HepG2 (cell line): ENCODE results near the gene TPST2. TPM values are rescaled to one million over a fixed set of nuclear protein-coding genes. Genes with fewer than 3 reads are reported as not detected.

Experiments used
- ATAC-seq: fragments of 200-7000 bp; cut with Tn5 transposase; 3 replicates; pipeline ENCODE4 v1.9.1; 2020; ENCODE audit warnings: mild to moderate bottlenecking, moderate library complexity
- BruUV-seq: library from RNA; stranded (reverse); fragments of 400-500 nt; replicated peaks from 2 replicates; lab custom pipeline; 2021; lab: Mats Ljungman, UMichigan
- CTCF ChIA-PET: fragments of 300-600 bp; formaldehyde crosslinking; extraction: SDS; loops from one replicate; lab custom pipeline; 2021; ENCODE audit warnings: low total read pairs, inconsistent platforms, low intra/inter-chr PET ratio; lab: Yijun Ruan, JAX
- POLR2A ChIA-PET: fragments of 350-600 bp; sonication (Branson Sonifier 250); formaldehyde crosslinking; loops from one replicate; lab custom pipeline; 2020; ENCODE audit warnings: antibody characterized with exemption, inconsistent platforms; lab: Yijun Ruan, JAX
- DNase-seq: peaks from one replicate; pipeline ENCODE4 v3.0.0-alpha.2; 2015; ENCODE audit warnings: low spot score
- FAIRE-seq: peaks from 3 replicates; lab custom pipeline; 2011; peaks lifted over from hg19 to GRCh38; lab: Jason Lieb, UNC
- H2AFZ ChIP-seq: one replicate; pipeline ENCODE4 v1.6.1; 2011; ENCODE audit warnings: low read length, inconsistent platforms
- H3K27ac ChIP-seq: fragments of 300-600 bp; 3 replicates; pipeline ENCODE4 v1.8.0; 2011; ENCODE audit warnings: mixed run types, mild to moderate bottlenecking, mixed read lengths, low read length, inconsistent platforms; ENCODE audit not compliant: insufficient read depth; ENCODE audit errors: extremely low read length
- H3K27me3 ChIP-seq, 2 experiments: fragments of 200-600 bp in 1 of 2; 2 replicates in 1 of 2; 3 replicates in 1 of 2; pipeline versions ENCODE4 v1.6.0 to v1.8.0; 2011; ENCODE audit warnings: low read length in 2 of 2, mild to moderate bottlenecking in 2 of 2, moderate library complexity in 2 of 2, inconsistent platforms in 1 of 2; ENCODE audit not compliant: insufficient read depth in 2 of 2, control insufficient read depth in 1 of 2
- H3K36me3 ChIP-seq, 2 experiments: fragments of 200-600 bp in 1 of 2; replicated peaks in 1 of 2; 2 replicates in 1 of 2; 3 replicates in 1 of 2; pipeline versions ENCODE4 v1.5.1 to v1.8.0; 2011; ENCODE audit warnings: low read length in 2 of 2, inconsistent platforms in 1 of 2; ENCODE audit not compliant: insufficient read depth in 2 of 2, control insufficient read depth in 1 of 2
- H3K4me1 ChIP-seq: 2 replicates; pipeline ENCODE4 v1.5.1; 2012; ENCODE audit warnings: low read length, inconsistent platforms; ENCODE audit not compliant: insufficient read depth
- H3K4me2 ChIP-seq: 2 replicates; pipeline ENCODE4 v1.6.0; 2011; ENCODE audit warnings: low read depth, low read length, inconsistent platforms
- H3K4me3 ChIP-seq, 3 experiments: fragments of 200-600 bp in 1 of 3; sonication (generic), shearing (Covaris generic) in 1 of 3; replicated peaks in 1 of 3; 2 replicates each; pipeline ENCODE4 v1.5.1; 2011 to 2016; ENCODE audit warnings: low read length in 3 of 3, inconsistent platforms in 2 of 3, low read depth in 2 of 3, mild to moderate bottlenecking in 2 of 3, control low read depth in 1 of 3, mixed read lengths in 1 of 3; ENCODE audit not compliant: insufficient read depth in 1 of 3
- H3K79me2 ChIP-seq: one replicate; pipeline ENCODE4 v1.6.1; 2011; ENCODE audit warnings: low read length, inconsistent platforms; ENCODE audit not compliant: insufficient read depth
- H3K9ac ChIP-seq: 2 replicates; pipeline ENCODE4 v1.6.0; 2011; ENCODE audit warnings: mild to moderate bottlenecking, low read depth, low read length, inconsistent platforms; ENCODE audit not compliant: insufficient read depth
- H3K9me3 ChIP-seq: 2 replicates; pipeline ENCODE4 v1.5.1; 2012; ENCODE audit warnings: mild to moderate bottlenecking, low read length
- H4K20me1 ChIP-seq: 2 replicates; pipeline ENCODE4 v1.6.0; 2011; ENCODE audit warnings: inconsistent platforms, mild to moderate bottlenecking, low read length, moderate library complexity; ENCODE audit not compliant: insufficient read depth
- ELF1 ChIP-seq: sonication (generic); formaldehyde crosslinking; IDR thresholded peaks from 2 replicates; pipeline ENCODE4 v1.4.0; 2020; ENCODE audit warnings: missing genetic modification reagents
- NFIB ChIP-seq: sonication (generic); formaldehyde crosslinking; IDR thresholded peaks from 2 replicates; pipeline ENCODE4 v1.9.0; 2021; ENCODE audit warnings: missing genetic modification reagents, mild to moderate bottlenecking, borderline replicate concordance
- RFX5 ChIP-seq: IDR thresholded peaks from 2 replicates; pipeline ENCODE4 v1.6.1; 2011; ENCODE audit warnings: low read depth, low read length, improper control_type of control experiment
- TOE1 ChIP-seq: sonication (generic); formaldehyde crosslinking; IDR thresholded peaks from 2 replicates; pipeline ENCODE4 v1.4.0; 2020; ENCODE audit warnings: mild to moderate bottlenecking, missing genetic modification reagents
- ZMYM2 ChIP-seq: sonication (generic); formaldehyde crosslinking; IDR thresholded peaks from 2 replicates; pipeline ENCODE4 v1.8.0; 2022; ENCODE audit warnings: mild to moderate bottlenecking, missing genetic modification reagents
- ZNF12 ChIP-seq: sonication (generic); formaldehyde crosslinking; IDR thresholded peaks from 2 replicates; pipeline ENCODE4 v1.5.0; 2020; ENCODE audit warnings: missing genetic modification reagents
- ZNF780A ChIP-seq: sonication (generic); formaldehyde crosslinking; IDR thresholded peaks from 2 replicates; pipeline ENCODE4 v1.8.0; 2022; ENCODE audit warnings: mild to moderate bottlenecking, missing genetic modification reagents, moderate library complexity
- WGBS: methylation state at CpG from one replicate; pipeline ENCODE4 v1.1.6; 2017; ENCODE audit warnings: low lambda C conversion rate; 5-methylcytosine and 5-hydroxymethylcytosine counted together
- in situ Hi-C: cut with HindIII; loops from 2 replicates; pipeline ENCODE4 v1.10.0; 2017; ENCODE audit warnings: low pct_unique_long_range_greater_than_20kb; ENCODE audit not compliant: extremely low pct_ligation_motif_present
- intact Hi-C: fragments of 100-400 bp; cut with micrococcal nuclease; formaldehyde crosslinking; loops from one replicate; pipeline ENCODE4 v1.10.0; 2022; ENCODE audit not compliant: unreplicated experiment
- polyA plus RNA-seq, 8 experiments: library from polyadenylated mRNA; depleted of rRNA in 3 of 8; stranded (reverse) in 7 of 8; unstranded in 1 of 8; fragments of >200 nt; fragmentation: Illumina TruSeq in 4 of 8; extraction: Trizol in 4 of 8; gene quantifications; 2 replicates each; pipeline versions ENCODE4 v1.2.1 to v1.2.3, GENCODE V29; 2011 to 2016; ENCODE audit warnings: low read depth in 4 of 8, missing spikeins in 1 of 8, mixed read lengths in 1 of 8; ENCODE audit not compliant: insufficient read depth in 1 of 8
- total RNA-seq, 5 experiments: library from RNA; depleted of rRNA; stranded (reverse); fragments of >200 nt; fragmentation: Illumina TruSeq; extraction: Trizol; gene quantifications; 2 replicates each; pipeline ENCODE4 v1.2.3, GENCODE V29; 2016; ENCODE audit warnings: low read depth in 1 of 5
- TF ChIP-seq, protein P1 (sequence below): sonication (generic); formaldehyde crosslinking; IDR thresholded peaks from 2 replicates; pipeline ENCODE4 v1.5.1; 2020; ENCODE audit warnings: mild to moderate bottlenecking, missing genetic modification reagents, borderline replicate concordance
- TF ChIP-seq, protein P2 (sequence below): sonication (generic); formaldehyde crosslinking; IDR thresholded peaks from 2 replicates; pipeline ENCODE4 v1.4.0; 2020; ENCODE audit warnings: missing genetic modification reagents, borderline replicate concordance

The TPST2 gene
- total and polyA plus RNA-seq, 2 of the 13 experiments (the other 11 are each of a cell fraction or from before 2014, with no cell fraction given): 15.2 to 23.8 TPM

DNA sequence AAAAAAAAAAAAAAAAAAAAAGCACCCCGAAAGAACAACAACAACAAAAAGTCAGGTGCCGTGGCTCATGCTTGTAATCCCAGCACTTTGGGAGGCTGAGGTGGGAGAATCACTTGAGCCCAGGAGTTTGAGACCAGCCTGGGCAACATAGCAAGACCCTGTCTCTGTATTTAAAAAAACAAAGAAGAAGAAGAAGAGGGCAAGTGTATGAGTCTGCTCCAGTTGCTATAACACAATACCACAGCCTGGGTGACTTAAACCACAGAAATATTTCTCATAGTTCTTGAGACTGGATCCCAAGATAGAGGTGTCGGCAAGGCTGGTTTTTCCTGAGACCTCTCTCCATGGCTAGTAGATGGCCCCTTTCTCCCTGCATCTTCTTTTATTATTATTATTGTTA lies 44.3 kb upstream of the TPST2 start:
- Histone ChIP-seq H3K9me3 (no peaks in the 10 kb centered on the region), H2AFZ (no peak overlapping the region), H3K27me3 (peaks cover 1 to 22% of the 10 kb centered on the region in 2 experiments; a peak in 2 of 5 replicates), H3K9ac (no peak overlapping the region), H4K20me1 (no peaks in the 10 kb centered on the region), H3K4me1 (no peaks in the 10 kb centered on the region), H3K4me3 (no peak overlapping the region), H3K4me2 (no peak overlapping the region), H3K36me3 (no peaks in the 10 kb centered on the region), H3K79me2 (no peaks in the 10 kb centered on the region), H3K27ac (no peak overlapping the region)
- no peak for DNase-seq
- TF ChIP-seq ZNF12 (0 out of 2 replicates have a peak, but pooled peaks have one; percentile 31), NFIB (CRISPR knock-in tag) (no peak), ZMYM2 (CRISPR knock-in tag) (no peak)
- WGBS: 48% methylated on average over 3 of the region's 3 CpGs
- in situ Hi-C loops: no loop called here
- BruUV-seq: no TSS peak
- no peak for ATAC-seq
- ChIA-PET POLR2A (no interaction called here), CTCF (no interaction called here)
- no peak for FAIRE-seq
- intact Hi-C loops: no loop called here

DNA sequence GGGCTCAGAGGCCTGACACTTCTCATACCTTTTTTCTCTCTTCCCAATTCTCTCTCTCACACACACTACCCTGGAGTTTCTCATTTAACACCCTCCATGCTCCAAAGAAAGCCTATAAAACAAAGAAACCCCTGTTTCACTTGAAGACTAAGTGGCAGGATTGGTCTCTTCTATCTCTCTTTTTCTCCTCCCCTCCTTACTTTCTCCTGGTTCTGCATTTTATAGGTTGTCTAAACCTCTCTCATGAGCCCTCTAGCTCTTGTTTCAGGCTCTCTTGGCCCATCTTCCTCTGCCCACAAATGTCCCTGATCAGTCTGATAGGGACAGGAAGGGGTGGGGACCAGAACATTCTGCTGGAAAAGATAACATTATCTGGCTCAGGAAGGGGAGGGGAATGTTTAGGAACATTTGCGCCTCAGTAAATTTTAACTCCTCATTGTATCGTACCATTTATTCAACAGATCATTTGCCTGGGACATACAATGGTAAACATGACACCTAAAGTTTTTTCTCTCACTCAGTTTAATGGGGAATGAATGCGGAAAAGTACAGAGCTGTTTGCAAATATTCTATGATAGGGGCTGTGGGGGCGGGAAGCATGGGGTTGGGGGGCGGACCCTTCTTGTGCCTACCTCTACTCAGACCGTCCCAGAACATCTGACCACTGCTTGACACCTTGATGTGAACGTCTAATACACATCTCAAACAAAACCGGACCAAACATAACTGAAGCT lies 42.7 kb upstream of the TPST2 start:
- no peak for DNase-seq
- H3K9me3 ChIP-seq: no peaks in the 10 kb centered on the region
- no peak overlapping the region for H3K4me2 ChIP-seq
- BruUV-seq: no TSS peak
- H4K20me1 ChIP-seq: no peaks in the 10 kb centered on the region
- no peak overlapping the region for H2AFZ ChIP-seq
- 35% methylated on average over 6 of the region's 8 CpGs for WGBS
- no peak overlapping the region for H3K27ac ChIP-seq
- H3K4me1 ChIP-seq: no peaks in the 10 kb centered on the region
- no peak for ATAC-seq
- peaks cover 0 to 12% of the 10 kb centered on the region in 2 experiments; a peak in 2 of 5 replicates for H3K27me3 ChIP-seq
- H3K4me3 ChIP-seq: no peak overlapping the region
- H3K79me2 ChIP-seq: no peaks in the 10 kb centered on the region
- no peaks in the 10 kb centered on the region for H3K36me3 ChIP-seq
- ChIA-PET CTCF (no interaction called here), POLR2A (no interaction called here)
- intact Hi-C loops: no loop called here
- FAIRE-seq: no peak
- no peak overlapping the region for H3K9ac ChIP-seq
- in situ Hi-C loops: no loop called here
- TF ChIP-seq RFX5: no peak
- TF ChIP-seq, protein P1, sequence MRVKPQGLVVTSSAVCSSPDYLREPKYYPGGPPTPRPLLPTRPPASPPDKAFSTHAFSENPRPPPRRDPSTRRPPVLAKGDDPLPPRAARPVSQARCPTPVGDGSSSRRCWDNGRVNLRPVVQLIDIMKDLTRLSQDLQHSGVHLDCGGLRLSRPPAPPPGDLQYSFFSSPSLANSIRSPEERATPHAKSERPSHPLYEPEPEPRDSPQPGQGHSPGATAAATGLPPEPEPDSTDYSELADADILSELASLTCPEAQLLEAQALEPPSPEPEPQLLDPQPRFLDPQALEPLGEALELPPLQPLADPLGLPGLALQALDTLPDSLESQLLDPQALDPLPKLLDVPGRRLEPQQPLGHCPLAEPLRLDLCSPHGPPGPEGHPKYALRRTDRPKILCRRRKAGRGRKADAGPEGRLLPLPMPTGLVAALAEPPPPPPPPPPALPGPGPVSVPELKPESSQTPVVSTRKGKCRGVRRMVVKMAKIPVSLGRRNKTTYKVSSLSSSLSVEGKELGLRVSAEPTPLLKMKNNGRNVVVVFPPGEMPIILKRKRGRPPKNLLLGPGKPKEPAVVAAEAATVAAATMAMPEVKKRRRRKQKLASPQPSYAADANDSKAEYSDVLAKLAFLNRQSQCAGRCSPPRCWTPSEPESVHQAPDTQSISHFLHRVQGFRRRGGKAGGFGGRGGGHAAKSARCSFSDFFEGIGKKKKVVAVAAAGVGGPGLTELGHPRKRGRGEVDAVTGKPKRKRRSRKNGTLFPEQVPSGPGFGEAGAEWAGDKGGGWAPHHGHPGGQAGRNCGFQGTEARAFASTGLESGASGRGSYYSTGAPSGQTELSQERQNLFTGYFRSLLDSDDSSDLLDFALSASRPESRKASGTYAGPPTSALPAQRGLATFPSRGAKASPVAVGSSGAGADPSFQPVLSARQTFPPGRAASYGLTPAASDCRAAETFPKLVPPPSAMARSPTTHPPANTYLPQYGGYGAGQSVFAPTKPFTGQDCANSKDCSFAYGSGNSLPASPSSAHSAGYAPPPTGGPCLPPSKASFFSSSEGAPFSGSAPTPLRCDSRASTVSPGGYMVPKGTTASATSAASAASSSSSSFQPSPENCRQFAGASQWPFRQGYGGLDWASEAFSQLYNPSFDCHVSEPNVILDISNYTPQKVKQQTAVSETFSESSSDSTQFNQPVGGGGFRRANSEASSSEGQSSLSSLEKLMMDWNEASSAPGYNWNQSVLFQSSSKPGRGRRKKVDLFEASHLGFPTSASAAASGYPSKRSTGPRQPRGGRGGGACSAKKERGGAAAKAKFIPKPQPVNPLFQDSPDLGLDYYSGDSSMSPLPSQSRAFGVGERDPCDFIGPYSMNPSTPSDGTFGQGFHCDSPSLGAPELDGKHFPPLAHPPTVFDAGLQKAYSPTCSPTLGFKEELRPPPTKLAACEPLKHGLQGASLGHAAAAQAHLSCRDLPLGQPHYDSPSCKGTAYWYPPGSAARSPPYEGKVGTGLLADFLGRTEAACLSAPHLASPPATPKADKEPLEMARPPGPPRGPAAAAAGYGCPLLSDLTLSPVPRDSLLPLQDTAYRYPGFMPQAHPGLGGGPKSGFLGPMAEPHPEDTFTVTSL (CRISPR knock-in tag): no peak
- TF ChIP-seq, protein P2, sequence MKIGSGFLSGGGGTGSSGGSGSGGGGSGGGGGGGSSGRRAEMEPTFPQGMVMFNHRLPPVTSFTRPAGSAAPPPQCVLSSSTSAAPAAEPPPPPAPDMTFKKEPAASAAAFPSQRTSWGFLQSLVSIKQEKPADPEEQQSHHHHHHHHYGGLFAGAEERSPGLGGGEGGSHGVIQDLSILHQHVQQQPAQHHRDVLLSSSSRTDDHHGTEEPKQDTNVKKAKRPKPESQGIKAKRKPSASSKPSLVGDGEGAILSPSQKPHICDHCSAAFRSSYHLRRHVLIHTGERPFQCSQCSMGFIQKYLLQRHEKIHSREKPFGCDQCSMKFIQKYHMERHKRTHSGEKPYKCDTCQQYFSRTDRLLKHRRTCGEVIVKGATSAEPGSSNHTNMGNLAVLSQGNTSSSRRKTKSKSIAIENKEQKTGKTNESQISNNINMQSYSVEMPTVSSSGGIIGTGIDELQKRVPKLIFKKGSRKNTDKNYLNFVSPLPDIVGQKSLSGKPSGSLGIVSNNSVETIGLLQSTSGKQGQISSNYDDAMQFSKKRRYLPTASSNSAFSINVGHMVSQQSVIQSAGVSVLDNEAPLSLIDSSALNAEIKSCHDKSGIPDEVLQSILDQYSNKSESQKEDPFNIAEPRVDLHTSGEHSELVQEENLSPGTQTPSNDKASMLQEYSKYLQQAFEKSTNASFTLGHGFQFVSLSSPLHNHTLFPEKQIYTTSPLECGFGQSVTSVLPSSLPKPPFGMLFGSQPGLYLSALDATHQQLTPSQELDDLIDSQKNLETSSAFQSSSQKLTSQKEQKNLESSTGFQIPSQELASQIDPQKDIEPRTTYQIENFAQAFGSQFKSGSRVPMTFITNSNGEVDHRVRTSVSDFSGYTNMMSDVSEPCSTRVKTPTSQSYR (CRISPR knock-in tag): no peak
- no peak for TF ChIP-seq ZNF780A
- no peak for TF ChIP-seq ELF1 (CRISPR knock-in tag)
- TF ChIP-seq TOE1: no peak
